Lung microvascular endothelial cell (primary cell): ENCODE data around the gene SLC47A1. TPM values are rescaled to one million over a fixed set of nuclear protein-coding genes. Genes with fewer than 3 reads are reported as not detected.

Experiments used
- DNase-seq, 2 donors: peaks; one replicate each; pipeline versions ENCODE4 v3.0.0 to v3.0.0-alpha.2; 2010; ENCODE audit warnings: low read depth in 2 of 2
- total RNA-seq: library from RNA; depleted of rRNA; stranded (reverse); fragments of >200 nt; gene quantifications from 2 replicates; pipeline ENCODE4 v1.2.1, GENCODE V29; 2014

The SLC47A1 gene
- total RNA-seq, 1 donor from 2014 or later: 0.40 TPM

- no peak for DNase-seq
Measured at GRCh38 chr17:19596869-19597268, 63.2 kb downstream of the SLC47A1 start.

DNA sequence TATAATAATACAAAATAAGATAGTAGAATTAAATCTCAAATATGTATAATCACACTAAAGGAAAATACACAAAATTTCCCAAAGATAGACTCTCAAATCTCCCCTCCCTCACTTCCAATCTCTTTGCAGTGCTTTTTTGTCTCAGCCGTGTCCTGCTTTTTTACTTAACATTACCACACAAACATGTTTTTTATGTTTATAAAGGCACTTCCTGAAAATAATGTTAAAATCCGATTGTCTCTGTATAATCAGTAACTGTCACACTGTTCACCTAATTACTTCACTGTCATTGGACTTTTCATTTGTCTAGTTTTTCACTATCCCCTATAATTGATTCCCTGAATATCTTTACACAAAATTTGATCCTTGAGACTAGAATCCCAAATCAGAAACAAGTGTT lies 76.7 kb downstream of the SLC47A1 start:
- no peak for DNase-seq

GRCh38 chr17:19610879-19611278 lies 77.2 kb downstream of the SLC47A1 start:
- DNase-seq: no peak

DNA sequence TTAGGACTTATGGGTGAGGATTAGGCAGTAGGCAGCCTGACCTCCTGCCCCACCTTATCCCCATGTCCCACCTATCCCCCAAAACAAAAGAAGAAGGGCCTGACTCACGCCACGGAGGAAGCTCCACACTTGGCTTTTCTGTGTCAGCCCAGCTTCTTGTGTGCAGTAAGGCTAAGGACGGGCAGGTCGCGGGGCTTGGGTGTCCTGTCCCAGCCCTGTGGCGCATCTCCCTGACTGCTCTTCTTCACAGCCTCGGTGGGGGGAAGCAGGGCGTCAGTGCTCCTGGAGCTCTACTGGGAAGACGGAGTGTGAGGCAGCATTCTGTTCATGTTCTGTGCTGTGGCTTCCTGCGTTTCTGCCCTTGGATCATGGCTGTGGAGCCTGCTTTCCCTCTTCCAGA lies 80.3 kb downstream of the SLC47A1 start:
- DNase-seq: no peak

- no peak for DNase-seq
Measured at GRCh38 chr17:19614900-19615299, 81.2 kb downstream of the SLC47A1 start.

GRCh38 chr17:19618015-19618414 lies 84.4 kb downstream of the SLC47A1 start:
- no peak for DNase-seq

DNA sequence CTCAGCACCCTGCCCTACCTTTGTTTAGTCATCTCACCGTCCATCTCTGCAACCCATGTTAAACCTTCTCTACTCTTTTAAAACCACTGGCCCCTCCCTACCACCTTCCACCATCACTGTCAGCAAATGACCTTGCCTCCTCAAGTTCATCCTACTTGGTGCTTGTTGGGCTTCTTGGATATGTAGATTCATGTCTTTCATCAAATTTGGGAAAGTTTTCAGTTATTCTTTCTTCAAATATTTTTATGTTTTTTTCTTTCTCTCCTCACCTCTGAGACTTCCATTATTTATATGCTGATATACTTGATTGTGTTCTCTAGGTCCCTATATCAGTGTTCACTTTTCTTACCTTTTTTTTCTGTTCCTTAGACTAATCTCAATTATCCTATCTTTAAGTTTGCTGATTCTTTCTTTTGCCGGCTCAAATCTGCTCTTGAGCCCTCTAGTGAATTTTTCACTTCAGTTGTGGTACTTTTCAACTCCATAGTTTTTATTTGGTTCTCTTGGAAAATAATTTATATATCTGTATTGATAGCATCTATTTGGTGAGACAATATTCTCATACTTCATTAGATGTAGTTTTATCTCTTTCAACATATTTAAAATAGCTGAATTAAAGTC lies 86.2 kb downstream of the SLC47A1 start:
- DNase-seq: no peak

DNA sequence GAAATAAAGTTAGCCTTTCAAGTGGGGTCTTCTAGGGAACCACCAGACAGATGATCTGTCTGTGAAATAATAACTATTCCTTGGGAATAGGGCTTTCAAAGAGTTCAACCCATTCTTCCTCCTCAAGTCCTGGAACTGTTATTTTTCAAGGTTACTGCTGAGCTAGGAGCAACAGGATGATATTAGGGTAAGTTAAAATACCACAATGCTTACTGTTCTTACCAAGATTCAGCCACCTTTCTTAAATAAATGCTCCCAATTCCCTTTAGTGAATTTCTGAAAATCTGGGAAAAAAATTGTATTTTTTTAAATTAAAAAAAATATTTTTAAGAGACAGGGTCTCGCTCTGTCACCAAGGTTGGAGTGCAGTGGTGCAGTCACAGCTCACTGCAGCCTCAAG lies 88.0 kb downstream of the SLC47A1 start:
- no peak for DNase-seq

- DNase-seq: no peak
Measured at GRCh38 chr17:19626079-19626478, 92.4 kb downstream of the SLC47A1 start.

Other genes starting within 250 kb of the SLC47A1 start
- gene B9D1, start 171.1 kb upstream of the SLC47A1 start, total RNA-seq: 8.9 and 15.5 TPM in 2 replicates
- 7.8 and 11.5 TPM in 2 replicates for gene MAPK7, start 155.4 kb upstream of the SLC47A1 start, total RNA-seq
- under 0.01 TPM in 1 of 2 replicates, not detected in the other for gene MFAP4, start 146.7 kb upstream of the SLC47A1 start, total RNA-seq
- gene RNF112, start 122.6 kb upstream of the SLC47A1 start, total RNA-seq: 0.20 and 0.22 TPM in 2 replicates
- 18.7 and 73.8 TPM in 2 replicates for gene ALDH3A2, start 114.9 kb downstream of the SLC47A1 start, total RNA-seq
- not detected in 2 replicates for gene SLC47A2, start 182.7 kb downstream of the SLC47A1 start, total RNA-seq
- gene ALDH3A1, start 214.4 kb downstream of the SLC47A1 start, total RNA-seq: under 0.01 and 0.20 TPM in 2 replicates